Activated CD4-positive, alpha-beta T cell treated with anti-CD3 and anti-CD28 coated beads for 36 hours (primary cell): Measurements from ENCODE around the gene DRD4. TPM values are rescaled to one million over a fixed set of nuclear protein-coding genes. Genes with fewer than 3 reads are reported as not detected.
A peak's percentile ranks its signal among the peaks of the same experiment; 100 is the strongest.
"Not testable (repeated sequence)": the region's sequence is repeated elsewhere in the genome, so short reads cannot be mapped to it uniquely, and the experiment has no call there.

ENCODE experiments used
- ATAC-seq: fragments of 200-7000 bp; cut with Tn5 transposase; one replicate; pipeline ENCODE4 v1.10.0; 2021; ENCODE audit warnings: mild to moderate bottlenecking, moderate library complexity
- CTCF ChIA-PET: fragments of 350-600 bp; sonication (Branson Sonifier 250); formaldehyde crosslinking; loops from one replicate; lab custom pipeline; 2021; ENCODE audit warnings: antibody characterized with exemption; lab: Charles Lee
- POLR2A ChIA-PET: fragments of 350-600 bp; sonication (Branson Sonifier 250); formaldehyde crosslinking; loops from one replicate; lab custom pipeline; 2021; ENCODE audit warnings: antibody characterized with exemption, inconsistent platforms; lab: Charles Lee
- DNase-seq: peaks from one replicate; pipeline ENCODE4 v3.0.0-alpha.2; 2020
- H3K27ac Mint-ChIP-seq: one replicate; pipeline ENCODE4 v1.8.0; 2021; ENCODE audit warnings: mixed read lengths
- H3K27me3 Mint-ChIP-seq: one replicate; pipeline ENCODE4 v1.8.0; 2021; ENCODE audit warnings: mixed read lengths
- H3K36me3 Mint-ChIP-seq: one replicate; pipeline ENCODE4 v1.8.0; 2021; ENCODE audit warnings: low read depth, mixed read lengths
- H3K4me1 Mint-ChIP-seq: one replicate; pipeline ENCODE4 v1.8.0; 2021; ENCODE audit warnings: mixed read lengths
- H3K4me3 Mint-ChIP-seq: one replicate; pipeline ENCODE4 v1.8.0; 2021; ENCODE audit warnings: mild to moderate bottlenecking, moderate library complexity, mixed read lengths
- H3K9me3 Mint-ChIP-seq: one replicate; pipeline ENCODE4 v1.8.0; 2021; ENCODE audit warnings: low read depth, mixed read lengths
- intact Hi-C, 2 experiments: fragments of 100-400 bp; cut with DNase I in 1 of 2; cut with micrococcal nuclease in 1 of 2; formaldehyde crosslinking; loops; one replicate each; pipeline versions ENCODE4 v1.14.2 to v1.15.1; 2022 to 2024; cut with DNase I, micrococcal nuclease
- total RNA-seq, 2 experiments: library from RNA; stranded (reverse); gene quantifications; one replicate each; pipeline ENCODE4 v1.2.3, GENCODE V29; 2021

The DRD4 gene
- total RNA-seq, 2 experiments from 2014 or later, result 0.30 to 0.47 TPM

GRCh38 chr11:639332-639955, 2.4 kb downstream of the DRD4 start:
- ChIA-PET CTCF (no interaction called here), POLR2A (no interaction called here)
- H3K27ac Mint-ChIP-seq, result no peak overlapping the region
- H3K36me3 Mint-ChIP-seq, result no peaks in the 10 kb centered on the region
- peaks cover 32% of the 10 kb centered on the region for H3K27me3 Mint-ChIP-seq
- ATAC-seq (peak; percentile 30), DNase-seq (no peak)
- H3K4me3 Mint-ChIP-seq, result no peak overlapping the region
- no peaks in the 10 kb centered on the region for H3K9me3 Mint-ChIP-seq
- intact Hi-C loops, result loop anchor here in 1 of 2 experiments (2.0 kb wide), 1 partner anchor 85 kb away; no protein-coding TSS in a partner anchor
- H3K4me1 Mint-ChIP-seq, result peaks cover 16% of the 10 kb centered on the region

- Mint-ChIP-seq H3K4me1 (peaks cover 16% of the 10 kb centered on the region), H3K9me3 (no peaks in the 10 kb centered on the region), H3K4me3 (no peak overlapping the region), H3K27me3 (peaks cover 32% of the 10 kb centered on the region), H3K36me3 (no peaks in the 10 kb centered on the region), H3K27ac (no peak overlapping the region)
- ChIA-PET CTCF (no interaction called here), POLR2A (interaction anchor here (0.6 kb wide), 1 partner anchor 11 kb away, joined by 4 read pairs; no protein-coding TSS in a partner anchor)
- ATAC-seq, result peak; percentile 26
- DNase-seq, result no peak
- intact Hi-C loops, result no loop called here
These were observed 3.1 kb downstream of the DRD4 start for GRCh38 chr11:640021-640706.

- DNase-seq (no peak), ATAC-seq (no peak)
- ChIA-PET POLR2A (interaction anchor here (0.6 kb wide), 1 partner anchor 54 kb away, joined by 3 read pairs; no protein-coding TSS in a partner anchor), CTCF (no interaction called here)
- H3K27ac Mint-ChIP-seq, result no peak overlapping the region
- no peak overlapping the region for H3K4me3 Mint-ChIP-seq
- no peaks in the 10 kb centered on the region for H3K36me3 Mint-ChIP-seq
- H3K4me1 Mint-ChIP-seq, result peaks cover 16% of the 10 kb centered on the region
- no peaks in the 10 kb centered on the region for H3K9me3 Mint-ChIP-seq
- H3K27me3 Mint-ChIP-seq, result peaks cover 20% of the 10 kb centered on the region
- intact Hi-C loops, result no loop called here
These were observed 4.8 kb downstream of the DRD4 start for GRCh38 chr11:641806-642370.

GRCh38 chr11:643366-643765, 6.3 kb downstream of the DRD4 start:
- POLR2A ChIA-PET, result interaction anchor here (0.7 kb wide), 1 partner anchor 297 kb away, joined by 3 read pairs; no protein-coding TSS in a partner anchor
- Mint-ChIP-seq H3K27me3 (peaks cover 10% of the 10 kb centered on the region), H3K36me3 (peaks cover 3% of the 10 kb centered on the region), H3K4me1 (peaks cover 12% of the 10 kb centered on the region), H3K4me3 (no peak overlapping the region), H3K9me3 (no peaks in the 10 kb centered on the region), H3K27ac (no peak overlapping the region)
- intact Hi-C loops, result no loop called here
- ATAC-seq (no peak), DNase-seq (no peak)
- CTCF ChIA-PET, result interaction anchor here (0.9 kb wide), 1 partner anchor 84 kb away, joined by 3 read pairs; no protein-coding TSS in a partner anchor

- POLR2A ChIA-PET, result no interaction called here
- CTCF ChIA-PET, result interaction anchor here (0.7 to 0.9 kb wide), 2 partner anchors 15 to 84 kb away, joined by 3 read pairs; no protein-coding TSS in a partner anchor
These were observed 7.0 kb downstream of the DRD4 start for GRCh38 chr11:643849-644738.

GRCh38 chr11:645536-645935, 8.5 kb downstream of the DRD4 start:
- DNase-seq, result no peak
- ChIA-PET CTCF (interaction anchor here (0.7 kb wide), 1 partner anchor 126 kb away, joined by 3 read pairs; no protein-coding TSS in a partner anchor), POLR2A (no interaction called here)
- Mint-ChIP-seq H3K9me3 (no peaks in the 10 kb centered on the region), H3K4me3 (no peak overlapping the region), H3K27me3 (no peaks in the 10 kb centered on the region), H3K4me1 (peaks cover 2% of the 10 kb centered on the region), H3K27ac (no peak overlapping the region), H3K36me3 (peaks cover 5% of the 10 kb centered on the region)
- intact Hi-C loops, result no loop called here
- no peak for ATAC-seq

More at GRCh38 chr11:643849-644738, 7.0 kb downstream of the DRD4 start:
- Mint-ChIP-seq H3K36me3 (peaks cover 3% of the 10 kb centered on the region), H3K9me3 (no peaks in the 10 kb centered on the region), H3K27ac (no peak overlapping the region), H3K4me3 (no peak overlapping the region), H3K27me3 (peaks cover 3% of the 10 kb centered on the region), H3K4me1 (peaks cover 6% of the 10 kb centered on the region)
- DNase-seq, result no peak
- intact Hi-C loops, result no loop called here
- no peak for ATAC-seq

- POLR2A ChIA-PET, result no interaction called here
- intact Hi-C loops, result no loop called here
- no peak overlapping the region for H3K4me3 Mint-ChIP-seq
- H3K36me3 Mint-ChIP-seq, result peaks cover 6% of the 10 kb centered on the region
- ATAC-seq (no peak), DNase-seq (no peak)
- no peaks in the 10 kb centered on the region for H3K27me3 Mint-ChIP-seq
- CTCF ChIA-PET, result interaction anchor here (0.6 kb wide), 1 partner anchor 269 kb away, joined by 3 read pairs; no protein-coding TSS in a partner anchor
- no peak overlapping the region for H3K27ac Mint-ChIP-seq
- no peaks in the 10 kb centered on the region for H3K9me3 Mint-ChIP-seq
- H3K4me1 Mint-ChIP-seq, result peaks cover 2% of the 10 kb centered on the region
These were observed 9.1 kb downstream of the DRD4 start for GRCh38 chr11:646214-646613.

- H3K27ac Mint-ChIP-seq, H3K4me1 Mint-ChIP-seq, H3K27me3 Mint-ChIP-seq, H3K4me3 Mint-ChIP-seq, DNase-seq, POLR2A ChIA-PET, ATAC-seq, intact Hi-C loops, H3K9me3 Mint-ChIP-seq, CTCF ChIA-PET: not testable (repeated sequence)
- peaks cover 10% of the 10 kb centered on the region for H3K36me3 Mint-ChIP-seq
These were observed 10.6 kb downstream of the DRD4 start for GRCh38 chr11:647672-648158.

- ATAC-seq, result no peak
- POLR2A ChIA-PET, result no interaction called here
- peaks cover 15% of the 10 kb centered on the region for H3K36me3 Mint-ChIP-seq
These were observed 13.4 kb downstream of the DRD4 start for GRCh38 chr11:650482-650881.

GRCh38 chr11:653136-653535, 16.1 kb downstream of the DRD4 start:
- H3K4me3 Mint-ChIP-seq, CTCF ChIA-PET, H3K9me3 Mint-ChIP-seq, DNase-seq, H3K27ac Mint-ChIP-seq, H3K27me3 Mint-ChIP-seq, ATAC-seq, H3K4me1 Mint-ChIP-seq, intact Hi-C loops: not testable (repeated sequence)
- H3K36me3 Mint-ChIP-seq, result peaks cover 13% of the 10 kb centered on the region
- POLR2A ChIA-PET, result interaction anchor here (0.6 kb wide), 1 partner anchor 36 kb away, joined by 4 read pairs; no protein-coding TSS in a partner anchor

More at GRCh38 chr11:650482-650881, 13.4 kb downstream of the DRD4 start:
- H3K27ac Mint-ChIP-seq, result no peak overlapping the region
- H3K4me3 Mint-ChIP-seq, result no peak overlapping the region
- no peaks in the 10 kb centered on the region for H3K9me3 Mint-ChIP-seq
- CTCF ChIA-PET, result interaction anchor here (0.6 to 1.2 kb wide), 2 partner anchors 12 to 1247 kb away, joined by 3 read pairs; no protein-coding TSS in a partner anchor
- no peak for DNase-seq
- H3K27me3 Mint-ChIP-seq, result no peaks in the 10 kb centered on the region
- intact Hi-C loops, result no loop called here
- peaks cover 2% of the 10 kb centered on the region for H3K4me1 Mint-ChIP-seq
